NK-92 (cell line): Measurements from ENCODE around the gene HAPLN2.

Source experiments
- DNase-seq: peaks from one replicate; lab custom pipeline; 2025; ENCODE audit not compliant: unreplicated experiment; lab: John Stamatoyannopoulos, UW

Gene HAPLN2

DNA sequence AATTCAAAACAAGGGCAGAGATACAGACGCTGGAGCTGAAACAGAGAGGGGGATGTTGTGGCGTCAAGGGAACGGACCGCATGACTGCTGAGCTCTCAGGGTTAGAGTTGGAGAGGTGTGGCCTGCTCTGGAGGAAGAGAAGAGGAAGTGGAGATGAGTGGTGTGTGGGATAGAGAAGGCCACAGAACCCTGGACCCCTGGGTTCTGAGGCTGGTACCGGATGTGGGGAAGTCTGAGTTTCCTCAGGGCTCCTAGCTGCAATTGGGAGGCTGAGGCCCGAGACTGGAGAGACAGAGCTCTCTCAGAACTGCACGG, 24.5 kb downstream of the HAPLN2 start:
- DNase-seq: no peak

DNA sequence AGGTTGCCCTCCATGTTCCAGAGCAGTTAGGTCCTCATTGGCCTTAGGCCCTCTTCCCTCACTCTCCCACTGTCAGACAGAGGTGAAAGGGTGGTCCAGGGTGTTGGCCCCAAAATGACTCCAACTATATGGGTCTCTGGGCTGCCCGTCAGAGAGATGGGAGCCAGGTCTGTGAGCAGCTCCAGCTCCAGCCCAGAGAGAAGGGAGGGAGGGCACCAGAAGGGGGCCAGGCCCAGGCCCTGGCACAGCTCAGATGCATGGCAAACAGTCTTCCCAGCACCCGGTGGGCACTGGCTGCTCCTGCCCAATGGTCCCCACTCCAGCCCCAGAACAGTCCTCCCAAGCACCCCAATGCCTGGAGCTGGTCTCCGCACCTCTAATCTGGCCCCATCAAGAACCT, 24.9 kb downstream of the HAPLN2 start:
- no peak for DNase-seq

DNA sequence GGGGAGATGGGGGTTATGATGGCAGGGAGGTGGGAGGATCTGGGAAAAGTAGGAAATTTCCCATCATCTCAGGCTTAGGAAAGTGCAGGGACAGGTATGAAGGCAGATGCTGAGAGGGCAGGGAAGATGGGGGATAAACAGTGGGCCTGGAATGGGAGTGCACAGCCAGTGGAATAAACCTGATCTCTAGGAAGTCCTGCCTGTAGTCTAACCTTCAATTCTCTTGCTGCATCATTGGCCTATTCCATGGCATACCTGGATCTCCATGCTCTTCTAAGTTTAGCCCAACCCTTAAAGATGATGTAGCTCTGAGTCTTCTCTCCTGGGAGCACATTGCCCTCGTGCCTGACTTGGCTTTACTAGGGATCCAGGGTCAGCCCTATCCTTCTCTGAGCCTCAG, 25.4 kb downstream of the HAPLN2 start:
- no peak for DNase-seq

DNA sequence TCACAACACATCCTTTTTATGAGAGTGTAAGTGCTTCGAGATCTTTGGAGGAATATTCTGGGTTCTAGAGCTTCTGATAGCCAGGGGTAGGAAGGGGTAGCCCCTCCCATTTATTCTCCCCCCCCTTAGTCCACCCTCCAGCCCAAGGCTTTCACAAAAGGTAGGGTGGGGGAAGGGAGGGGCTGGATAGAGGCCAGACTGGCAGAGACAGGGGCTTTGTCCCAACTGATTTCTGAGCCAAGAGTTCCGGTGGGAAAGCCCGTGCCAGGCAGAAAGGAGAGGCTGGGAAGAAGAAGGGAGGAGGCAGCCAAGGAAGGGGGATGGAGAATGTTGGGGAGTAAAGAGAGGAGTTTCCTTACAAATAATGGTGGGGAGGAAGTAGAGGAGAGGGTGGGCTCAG, 25.8 kb downstream of the HAPLN2 start:
- DNase-seq: no peak

DNA sequence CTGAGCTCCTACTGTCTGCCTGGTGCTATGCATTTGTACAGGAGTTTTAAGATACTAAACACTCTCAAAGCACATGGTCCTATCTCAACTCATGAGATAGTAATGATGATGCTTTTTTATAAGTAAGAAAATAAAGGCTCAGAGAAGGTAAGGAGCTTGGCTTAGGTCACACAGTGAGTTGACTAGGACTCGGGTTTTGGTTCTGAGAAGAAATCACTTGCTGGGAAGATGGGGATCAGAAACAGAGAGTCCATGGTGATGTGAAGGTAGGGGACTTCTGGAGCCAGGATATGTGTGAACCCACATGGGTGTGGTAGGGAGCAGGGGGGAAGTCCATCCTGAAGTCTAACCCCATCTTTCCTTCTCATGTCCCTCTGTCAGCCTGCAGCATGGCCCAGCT, 26.5 kb downstream of the HAPLN2 start:
- no peak for DNase-seq

DNA sequence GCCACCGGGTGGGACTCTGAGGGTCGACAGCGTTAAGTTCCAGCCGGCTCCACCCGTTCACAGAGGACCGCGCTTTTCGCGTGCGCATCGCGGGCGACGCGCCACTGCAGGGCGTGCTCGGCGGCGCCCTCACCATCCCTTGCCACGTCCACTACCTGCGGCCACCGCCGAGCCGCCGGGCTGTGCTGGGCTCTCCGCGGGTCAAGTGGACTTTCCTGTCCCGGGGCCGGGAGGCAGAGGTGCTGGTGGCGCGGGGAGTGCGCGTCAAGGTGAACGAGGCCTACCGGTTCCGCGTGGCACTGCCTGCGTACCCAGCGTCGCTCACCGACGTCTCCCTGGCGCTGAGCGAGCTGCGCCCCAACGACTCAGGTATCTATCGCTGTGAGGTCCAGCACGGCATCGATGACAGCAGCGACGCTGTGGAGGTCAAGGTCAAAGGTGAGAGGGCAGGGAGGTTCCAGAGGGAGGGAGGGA, 27.6 kb downstream of the HAPLN2 start:
- DNase-seq: no peak

DNA sequence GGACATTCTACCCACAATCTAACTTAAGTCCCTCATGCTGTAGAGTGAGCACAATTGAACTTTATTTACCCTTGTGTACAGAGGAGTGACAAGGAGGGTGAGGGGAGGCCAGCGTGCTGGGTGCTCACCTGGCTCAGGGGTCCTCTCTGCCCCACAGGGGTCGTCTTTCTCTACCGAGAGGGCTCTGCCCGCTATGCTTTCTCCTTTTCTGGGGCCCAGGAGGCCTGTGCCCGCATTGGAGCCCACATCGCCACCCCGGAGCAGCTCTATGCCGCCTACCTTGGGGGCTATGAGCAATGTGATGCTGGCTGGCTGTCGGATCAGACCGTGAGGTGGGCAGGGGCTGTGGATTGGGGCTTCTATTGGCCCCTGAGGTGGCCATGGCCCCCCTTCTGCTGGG, 28.1 kb downstream of the HAPLN2 start:
- no peak for DNase-seq

DNA sequence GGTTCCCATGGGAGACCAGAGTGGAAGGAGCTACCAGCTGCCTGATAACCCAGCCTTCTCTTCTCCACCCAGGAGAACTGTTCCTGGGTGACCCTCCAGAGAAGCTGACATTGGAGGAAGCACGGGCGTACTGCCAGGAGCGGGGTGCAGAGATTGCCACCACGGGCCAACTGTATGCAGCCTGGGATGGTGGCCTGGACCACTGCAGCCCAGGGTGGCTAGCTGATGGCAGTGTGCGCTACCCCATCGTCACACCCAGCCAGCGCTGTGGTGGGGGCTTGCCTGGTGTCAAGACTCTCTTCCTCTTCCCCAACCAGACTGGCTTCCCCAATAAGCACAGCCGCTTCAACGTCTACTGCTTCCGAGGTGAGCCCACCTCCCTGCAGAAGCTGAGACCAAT, 29.3 kb downstream of the HAPLN2 start:
- DNase-seq: no peak

DNA sequence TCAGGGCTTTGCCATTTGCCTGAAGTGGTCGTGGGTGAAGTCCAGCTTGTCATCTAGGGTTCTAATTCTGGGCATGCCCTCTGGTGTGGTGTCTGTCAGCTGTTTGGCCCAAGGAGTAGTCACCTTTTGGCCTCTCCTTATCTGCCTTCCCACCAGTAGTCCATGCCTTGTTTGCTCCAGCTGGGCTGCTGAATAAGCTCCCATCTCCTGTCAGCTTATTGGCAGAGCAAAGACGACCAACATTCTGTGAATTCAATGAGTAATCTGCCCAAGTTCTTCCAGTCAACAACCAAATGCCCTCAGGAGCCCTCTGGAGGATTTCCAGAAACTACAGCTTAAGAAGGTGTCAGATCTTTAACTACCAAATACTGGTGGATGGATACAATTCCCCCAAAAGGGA, 29.7 kb downstream of the HAPLN2 start:
- no peak for DNase-seq

DNA sequence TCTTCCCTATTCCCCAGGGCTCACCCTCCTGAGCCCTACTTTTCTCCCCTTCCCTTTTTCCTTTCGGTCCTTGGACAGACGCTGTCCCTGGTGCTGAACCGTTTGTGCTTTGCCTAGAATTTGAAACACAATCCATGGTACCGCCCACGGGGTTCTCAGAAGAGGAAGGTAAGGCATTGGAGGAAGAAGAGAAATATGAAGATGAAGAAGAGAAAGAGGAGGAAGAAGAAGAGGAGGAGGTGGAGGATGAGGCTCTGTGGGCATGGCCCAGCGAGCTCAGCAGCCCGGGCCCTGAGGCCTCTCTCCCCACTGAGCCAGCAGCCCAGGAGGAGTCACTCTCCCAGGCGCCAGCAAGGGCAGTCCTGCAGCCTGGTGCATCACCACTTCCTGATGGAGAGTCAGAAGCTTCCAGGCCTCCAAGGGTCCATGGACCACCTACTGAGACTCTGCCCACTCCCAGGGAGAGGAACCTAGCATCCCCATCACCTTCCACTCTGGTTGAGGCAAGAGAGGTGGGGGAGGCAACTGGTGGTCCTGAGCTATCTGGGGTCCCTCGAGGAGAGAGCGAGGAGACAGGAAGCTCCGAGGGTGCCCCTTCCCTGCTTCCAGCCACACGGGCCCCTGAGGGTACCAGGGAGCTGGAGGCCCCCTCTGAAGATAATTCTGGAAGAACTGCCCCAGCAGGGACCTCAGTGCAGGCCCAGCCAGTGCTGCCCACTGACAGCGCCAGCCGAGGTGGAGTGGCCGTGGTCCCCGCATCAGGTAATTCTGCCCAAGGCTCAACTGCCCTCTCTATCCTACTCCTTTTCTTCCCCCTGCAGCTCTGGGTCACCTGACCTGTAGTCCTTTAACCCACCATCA, 33.1 kb downstream of the HAPLN2 start:
- no peak for DNase-seq

DNA sequence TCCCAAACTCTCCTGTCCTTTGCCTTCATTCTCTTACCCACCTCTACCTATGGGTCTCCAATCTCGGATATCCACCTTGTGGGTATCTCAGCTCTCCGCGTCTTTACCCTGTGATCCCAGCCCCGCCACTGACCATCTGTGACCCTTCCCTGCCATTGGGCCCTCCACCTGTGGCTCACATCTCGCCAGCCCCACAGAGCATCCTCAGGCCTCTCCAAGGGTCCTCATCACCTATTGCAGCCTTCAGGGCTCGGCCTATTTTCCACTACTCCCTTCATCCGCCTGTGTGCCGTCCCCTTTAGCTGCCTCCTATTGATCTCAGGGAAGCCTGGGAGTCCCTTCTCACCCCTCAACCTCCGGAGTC, 33.8 kb downstream of the HAPLN2 start:
- no peak for DNase-seq

DNA sequence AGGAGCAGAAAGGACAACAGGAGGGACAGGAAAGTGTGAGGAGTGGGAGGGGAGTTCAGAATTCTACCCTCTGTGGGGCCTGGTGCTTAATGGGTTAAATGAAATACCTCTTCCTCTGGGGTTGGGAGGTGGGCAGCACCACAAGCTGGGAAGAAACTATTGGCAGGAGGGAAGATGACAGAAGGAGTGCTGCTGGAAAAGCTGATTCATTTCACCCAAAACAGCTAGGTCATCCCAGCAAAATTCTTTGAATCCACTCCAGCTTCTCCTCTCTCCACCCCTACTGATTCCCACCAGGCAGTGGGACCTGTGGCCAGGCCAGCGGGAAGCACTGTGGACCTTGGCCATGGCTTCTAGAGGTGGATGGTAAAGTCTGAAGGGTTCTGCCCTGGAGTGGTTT, 35.5 kb downstream of the HAPLN2 start:
- DNase-seq: no peak

DNA sequence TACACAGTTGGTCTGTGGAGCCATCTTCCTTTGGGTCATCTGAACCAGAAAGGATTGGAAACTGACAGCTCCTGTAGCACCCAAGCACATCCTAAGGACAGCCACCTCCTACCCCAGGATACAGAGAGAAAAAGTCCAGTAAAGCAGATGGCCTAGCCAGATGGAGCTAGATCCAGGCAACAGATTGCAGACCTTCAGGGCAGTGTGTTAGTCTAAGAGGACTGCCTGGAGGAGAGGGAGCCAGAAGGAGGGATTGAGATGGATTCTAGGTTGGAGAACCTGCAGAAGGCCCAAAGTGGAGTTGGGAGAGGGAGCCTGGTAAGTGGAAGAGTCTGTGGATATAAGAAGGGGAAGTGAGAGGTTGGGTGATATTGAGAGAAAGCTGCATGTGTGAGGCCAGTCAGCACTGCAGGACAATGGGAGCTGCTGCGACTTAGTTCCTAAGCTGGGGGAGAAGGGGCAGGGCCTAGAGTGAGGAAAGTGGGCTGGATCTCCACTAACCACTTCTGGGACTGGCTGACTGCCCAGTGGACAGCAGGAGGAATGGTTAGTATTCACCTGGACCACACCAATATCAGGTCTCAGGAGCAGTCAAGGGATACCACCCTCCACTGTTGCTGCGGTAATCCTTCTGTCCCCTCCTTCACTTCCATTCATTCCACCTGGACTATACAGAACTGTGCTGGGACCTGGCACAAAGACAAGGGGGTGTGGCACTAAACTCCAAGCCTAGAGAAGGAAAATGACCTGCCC, 36.1 kb downstream of the HAPLN2 start:
- no peak for DNase-seq

DNA sequence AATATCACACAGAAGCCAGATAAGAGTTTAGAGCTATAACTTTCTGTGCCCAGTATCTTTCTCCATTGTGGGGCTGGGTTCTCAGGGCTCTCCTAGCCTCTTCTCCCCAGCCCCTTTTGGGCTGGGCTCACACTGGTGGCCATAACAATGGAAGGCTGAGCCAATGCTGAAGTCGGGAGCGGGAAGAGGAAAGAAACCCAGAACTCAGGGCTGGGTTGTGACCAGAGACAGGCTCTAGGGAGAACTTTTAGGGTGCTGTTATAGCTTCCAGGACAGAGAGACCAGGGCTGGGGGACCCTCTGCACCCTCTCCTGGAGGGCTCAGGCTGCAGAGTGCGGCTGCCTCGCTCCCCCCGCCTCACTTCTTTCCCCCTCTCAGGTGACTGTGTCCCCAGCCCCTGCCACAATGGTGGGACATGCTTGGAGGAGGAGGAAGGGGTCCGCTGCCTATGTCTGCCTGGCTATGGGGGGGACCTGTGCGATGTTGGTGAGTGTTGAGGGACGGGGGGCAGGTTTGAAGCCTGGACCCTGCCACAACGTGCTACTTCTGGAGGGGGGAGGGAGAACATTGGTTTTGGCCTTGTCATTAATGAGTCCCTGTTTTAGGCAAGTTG, 36.8 kb downstream of the HAPLN2 start:
- DNase-seq: no peak

DNA sequence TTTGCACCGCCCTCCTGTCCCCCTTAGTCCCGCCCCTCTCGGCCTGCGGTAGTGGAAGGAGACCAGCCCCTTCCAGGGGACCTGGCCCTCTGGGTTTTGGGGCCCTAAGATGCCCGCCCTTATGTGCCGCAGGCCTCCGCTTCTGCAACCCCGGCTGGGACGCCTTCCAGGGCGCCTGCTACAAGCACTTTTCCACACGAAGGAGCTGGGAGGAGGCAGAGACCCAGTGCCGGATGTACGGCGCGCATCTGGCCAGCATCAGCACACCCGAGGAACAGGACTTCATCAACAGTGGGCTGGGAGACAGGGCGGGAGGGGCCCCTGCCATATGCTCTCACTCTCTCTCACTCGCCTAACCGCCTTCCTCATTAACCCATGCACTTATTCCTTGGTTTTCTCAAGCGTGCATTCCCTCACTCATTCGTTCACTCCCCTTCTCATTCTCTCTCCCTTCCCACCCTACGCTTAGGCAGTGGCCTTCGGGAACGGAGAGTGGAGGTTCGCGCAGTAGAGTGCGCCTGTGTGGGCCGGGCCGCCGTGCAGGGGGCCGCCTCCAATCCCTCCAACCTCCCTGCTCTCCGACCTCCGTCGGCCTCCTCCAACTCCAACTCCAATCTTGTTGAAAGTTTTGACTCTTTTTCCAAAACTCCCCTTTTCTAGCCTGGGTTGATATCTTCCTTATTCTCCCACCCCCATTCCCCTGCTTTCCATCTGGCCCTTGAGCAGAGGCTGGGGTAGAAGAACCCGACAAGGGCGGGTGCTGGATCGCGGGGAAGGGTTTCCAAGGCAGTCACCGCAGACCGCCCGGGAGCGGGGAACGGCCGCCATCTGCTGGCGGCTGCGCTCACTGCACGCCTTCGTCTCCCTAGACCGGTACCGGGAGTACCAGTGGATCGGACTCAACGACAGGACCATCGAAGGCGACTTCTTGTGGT, 37.9 kb downstream of the HAPLN2 start:
- no peak for DNase-seq

DNA sequence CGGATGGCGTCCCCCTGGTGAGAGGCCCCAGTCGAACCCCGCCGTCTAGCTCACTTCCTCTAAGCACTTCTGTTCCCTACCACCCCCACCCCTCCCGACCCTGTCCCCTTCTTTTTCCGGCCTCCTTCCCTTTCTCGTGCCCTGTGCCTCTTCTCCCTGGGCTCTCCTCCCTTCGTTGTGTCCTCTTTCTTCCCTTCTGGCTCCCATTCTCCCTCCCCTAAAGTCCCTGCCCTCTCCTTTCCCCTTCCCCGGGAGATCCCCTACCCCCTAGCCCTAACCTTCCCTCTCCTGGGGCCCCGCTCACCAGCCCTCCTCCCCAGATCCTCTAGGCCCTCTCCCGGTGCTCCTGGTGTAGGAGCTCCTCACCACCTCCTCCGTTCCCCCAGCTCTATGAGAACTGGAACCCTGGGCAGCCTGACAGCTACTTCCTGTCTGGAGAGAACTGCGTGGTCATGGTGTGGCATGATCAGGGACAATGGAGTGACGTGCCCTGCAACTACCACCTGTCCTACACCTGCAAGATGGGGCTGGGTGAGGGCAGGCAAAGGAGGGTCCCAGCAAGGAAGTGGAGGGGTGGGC, 38.6 kb downstream of the HAPLN2 start:
- no peak for DNase-seq

DNA sequence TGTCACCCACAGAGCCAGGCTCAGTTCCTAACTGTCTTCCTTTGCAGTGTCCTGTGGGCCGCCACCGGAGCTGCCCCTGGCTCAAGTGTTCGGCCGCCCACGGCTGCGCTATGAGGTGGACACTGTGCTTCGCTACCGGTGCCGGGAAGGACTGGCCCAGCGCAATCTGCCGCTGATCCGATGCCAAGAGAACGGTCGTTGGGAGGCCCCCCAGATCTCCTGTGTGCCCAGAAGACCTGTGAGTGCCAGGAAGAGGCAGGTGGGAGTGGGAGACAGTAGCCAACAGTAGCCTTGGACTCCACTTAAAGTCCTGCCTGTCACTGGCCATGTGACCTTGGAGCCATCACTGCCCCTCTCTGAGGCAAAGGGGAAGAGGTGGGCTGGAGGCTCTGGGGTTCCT, 39.3 kb downstream of the HAPLN2 start:
- DNase-seq: no peak

DNA sequence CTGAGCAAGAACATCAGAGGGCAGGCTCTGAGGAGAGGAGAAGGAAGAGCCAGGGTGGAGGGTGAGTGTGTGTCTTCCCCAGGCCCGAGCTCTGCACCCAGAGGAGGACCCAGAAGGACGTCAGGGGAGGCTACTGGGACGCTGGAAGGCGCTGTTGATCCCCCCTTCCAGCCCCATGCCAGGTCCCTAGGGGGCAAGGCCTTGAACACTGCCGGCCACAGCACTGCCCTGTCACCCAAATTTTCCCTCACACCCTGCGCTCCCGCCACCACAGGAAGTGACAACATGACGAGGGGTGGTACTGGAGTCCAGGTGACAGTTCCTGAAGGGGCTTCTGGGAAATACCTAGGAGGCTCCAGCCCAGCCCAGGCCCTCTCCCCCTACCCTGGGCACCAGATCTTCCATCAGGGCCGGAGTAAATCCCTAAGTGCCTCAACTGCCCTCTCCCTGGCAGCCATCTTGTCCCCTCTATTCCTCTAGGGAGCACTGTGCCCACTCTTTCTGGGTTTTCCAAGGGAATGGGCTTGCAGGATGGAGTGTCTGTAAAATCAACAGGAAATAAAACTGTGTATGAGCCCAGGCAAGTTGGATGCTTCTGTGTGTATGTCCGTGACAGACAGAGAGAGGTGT, 39.8 kb downstream of the HAPLN2 start:
- no peak for DNase-seq

DNA sequence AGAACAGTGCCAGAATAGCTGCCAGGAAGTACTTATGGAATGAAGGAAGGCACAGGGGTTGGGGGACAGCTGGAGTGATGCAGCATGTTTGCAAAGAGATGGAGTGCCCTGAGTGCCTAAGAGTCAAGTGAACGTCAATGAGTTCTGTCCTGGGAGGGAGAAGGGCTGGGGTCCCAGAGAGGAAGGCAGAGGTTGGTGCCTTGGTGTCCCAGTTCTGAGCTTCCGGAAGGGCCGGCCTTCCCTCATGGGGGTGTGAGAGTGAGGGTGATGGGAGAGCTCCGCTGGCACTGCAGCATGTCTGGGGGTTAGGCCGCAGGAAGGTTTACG, 40.4 kb downstream of the HAPLN2 start:
- no peak for DNase-seq

DNA sequence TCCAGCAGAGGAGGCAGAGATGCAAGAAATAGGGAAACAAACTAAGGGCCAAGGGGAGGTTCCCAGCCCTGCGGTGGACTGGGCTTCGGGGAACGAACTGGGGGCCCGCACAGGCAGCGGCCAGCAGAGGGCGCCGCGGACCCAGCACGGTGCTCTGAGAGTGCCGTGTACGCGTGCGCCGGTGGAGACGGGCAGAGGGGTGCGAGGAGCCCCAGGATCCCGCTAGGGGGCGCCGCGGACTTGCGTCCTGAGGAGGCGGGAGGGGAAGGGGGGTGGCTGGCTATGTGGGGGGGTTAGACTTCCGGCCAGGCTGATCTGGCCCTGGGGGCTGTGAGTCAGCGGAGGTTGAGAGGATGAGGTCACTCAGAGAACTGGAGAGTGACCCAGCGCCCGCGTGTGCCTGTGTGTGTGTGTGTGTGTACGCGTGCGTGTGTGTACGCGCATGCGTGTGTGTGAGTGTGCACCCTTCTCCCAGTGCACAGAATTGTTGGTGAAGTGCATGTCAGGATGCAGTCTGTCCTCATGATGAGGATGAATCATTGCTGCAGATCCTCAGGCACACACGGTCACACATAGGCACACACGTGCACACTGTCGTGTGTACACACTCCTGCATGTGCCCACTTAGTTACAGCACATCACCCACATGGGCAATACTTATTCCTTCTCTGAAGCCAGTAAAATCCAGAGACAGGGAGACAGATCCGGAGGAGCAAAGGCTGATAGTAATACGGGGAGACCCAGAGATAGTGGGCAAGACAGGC, 41.0 kb downstream of the HAPLN2 start:
- DNase-seq: peak; percentile 32
